Activated gamma-delta T cell treated with anti-CD3 and anti-CD28 coated beads, Interleukin-2, amount 50 U/mL, for 16 hours (primary cell): ENCODE measurements around the gene SERGEF.

Experiments
- DNase-seq: peaks from one replicate; pipeline ENCODE4 v3.0.0-alpha.2; 2020; ENCODE audit warnings: low read depth

Gene SERGEF

GRCh38 chr11:18012906-18013781 is at the start of gene SERGEF:
SERGEF (minus strand) TSS chr11:18013047; CDS start chr11:18013010, 37 bp downstream.
- peak; percentile 82 for DNase-seq

GRCh38 chr11:18061351-18061750 is 48.5 kb upstream of the SERGEF start:
- DNase-seq, result no peak

GRCh38 chr11:18056561-18057181 is 43.8 kb upstream of the SERGEF start:
- DNase-seq, result no peak

- DNase-seq, result no peak
Observed at GRCh38 chr11:18054511-18055103, 41.8 kb upstream of the SERGEF start.

- no peak for DNase-seq
Observed at GRCh38 chr11:18050848-18051247, 38.0 kb upstream of the SERGEF start.

- no peak for DNase-seq
Observed at GRCh38 chr11:18046116-18046777, 33.4 kb upstream of the SERGEF start, which contains the start of gene TPH1. TPH1 (minus strand) TSS chr11:18046269; CDS start chr11:18040762, 5,507 bp downstream.

GRCh38 chr11:18036456-18036855 is 23.6 kb upstream of the SERGEF start:
- no peak for DNase-seq

- no peak for DNase-seq
Observed at GRCh38 chr11:18027475-18027874, 14.6 kb upstream of the SERGEF start.

- no peak for DNase-seq
Observed at GRCh38 chr11:18022419-18022818, 9.6 kb upstream of the SERGEF start.

GRCh38 chr11:18019650-18020049 is 6.8 kb upstream of the SERGEF start:
- DNase-seq, result no peak

GRCh38 chr11:18016789-18017188 is 3.9 kb upstream of the SERGEF start:
- DNase-seq, result no peak

GRCh38 chr11:18014876-18015275 is 2.0 kb upstream of the SERGEF start:
- DNase-seq, result no peak

- DNase-seq, result no peak
Observed at GRCh38 chr11:18013790-18014507, 1.1 kb upstream of the SERGEF start.

GRCh38 chr11:18012122-18012905 is 533 bp downstream of the SERGEF start:
- DNase-seq, result no peak

- DNase-seq, result no peak
Observed at GRCh38 chr11:18011633-18012032, 1.2 kb downstream of the SERGEF start.

- DNase-seq, result no peak
Observed at GRCh38 chr11:18010977-18011586, 1.8 kb downstream of the SERGEF start.

GRCh38 chr11:18010121-18010670 is 2.7 kb downstream of the SERGEF start:
- DNase-seq, result no peak

GRCh38 chr11:18005376-18006129 is 7.3 kb downstream of the SERGEF start:
- DNase-seq, result no peak

GRCh38 chr11:18001191-18001590 is 11.7 kb downstream of the SERGEF start:
- no peak for DNase-seq
